HS-27A (cell line): ENCODE data around the gene MYO10.

Source experiments
- DNase-seq: peaks from one replicate; pipeline ENCODE4 v3.0.0-alpha.2; 2012; ENCODE audit warnings: low read depth, missing footprints

Gene MYO10

DNA sequence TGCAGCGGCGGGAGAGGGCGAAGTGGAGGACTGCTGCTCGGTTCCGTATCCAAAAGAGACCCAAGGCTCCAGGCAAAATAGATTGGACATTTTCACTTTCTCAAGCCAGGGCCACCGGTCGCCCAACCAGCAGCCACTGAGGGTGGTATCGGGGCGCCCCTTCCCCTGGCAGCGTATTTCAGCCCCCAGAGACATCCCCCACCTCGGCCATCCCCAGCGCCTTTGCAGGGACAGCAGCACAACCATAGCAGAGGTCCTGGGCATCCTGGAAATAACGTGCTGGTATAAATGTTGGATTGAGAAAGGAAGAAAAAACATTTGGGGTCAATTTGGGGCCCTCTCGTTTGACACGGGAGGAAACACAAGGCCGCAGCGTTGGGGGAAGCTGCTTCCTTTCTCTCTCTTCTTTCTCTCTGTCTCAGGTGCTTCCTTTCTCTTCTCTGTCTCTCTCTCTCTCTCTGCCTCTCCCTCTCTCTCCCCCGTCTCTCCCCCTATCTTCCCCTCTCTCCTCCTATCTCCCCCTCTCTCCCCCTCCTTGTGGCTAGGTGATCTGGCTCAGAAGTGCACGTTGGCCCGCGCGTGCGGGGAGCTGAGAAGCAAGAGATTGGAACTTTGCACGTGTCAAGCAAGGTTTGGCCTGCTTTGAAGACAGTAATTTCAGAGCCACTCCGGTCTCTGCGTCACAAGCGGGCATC is 318.7 kb downstream of the MYO10 start:
- DNase-seq, result no peak

- no peak for DNase-seq
Measured at GRCh38 chr5:16616536-16617273, 319.4 kb downstream of the MYO10 start, which contains the start of gene RETREG1. RETREG1 (minus strand) TSS chr5:16616997; CDS start chr5:16616971, 26 bp downstream.

GRCh38 chr5:16615741-16616535 is 320.1 kb downstream of the MYO10 start:
- no peak for DNase-seq

- DNase-seq, result no peak
Measured at GRCh38 chr5:16612007-16612406, 324.1 kb downstream of the MYO10 start.
